HL-60 (cell line): ENCODE data around the gene ZFYVE19.

ENCODE experiments used
- DNase-seq, 2 experiments: peaks; one replicate each; pipeline ENCODE4 v3.0.0-alpha.2; 2010 to 2020; ENCODE audit warnings: low read depth in 1 of 2, low spot score in 1 of 2
- H3K27ac ChIP-seq: fragments of 250-450 bp; sonication (Bioruptor Pico); replicated peaks from 2 replicates; pipeline ENCODE4 v1.5.1; 2020; ENCODE audit warnings: mild to moderate bottlenecking, moderate library complexity
- H3K27me3 ChIP-seq: fragments of 250-450 bp; sonication (Bioruptor Pico); 2 replicates; pipeline ENCODE4 v1.5.1; 2021; ENCODE audit warnings: mild to moderate bottlenecking, moderate library complexity; ENCODE audit not compliant: insufficient read depth, poor library complexity, severe bottlenecking
- H3K4me3 ChIP-seq: replicated peaks from 2 replicates; pipeline ENCODE4 v1.5.1; 2011; ENCODE audit warnings: mild to moderate bottlenecking, control low read depth, low read length; ENCODE audit not compliant: insufficient read depth
- CTCF ChIP-seq: IDR thresholded peaks from one replicate; pipeline ENCODE4 v1.5.1; 2011; ENCODE audit warnings: low read length, control low read depth, inconsistent platforms; ENCODE audit not compliant: insufficient read depth
- GABPA ChIP-seq: IDR thresholded peaks from 2 replicates; pipeline ENCODE4 v1.6.1; 2012; ENCODE audit warnings: low read depth
- POLR2AphosphoS5 ChIP-seq: IDR thresholded peaks from 2 replicates; pipeline ENCODE4 v1.6.1; 2012; ENCODE audit warnings: low read depth
- REST ChIP-seq: IDR thresholded peaks from 2 replicates; pipeline ENCODE4 v1.6.1; 2012; ENCODE audit warnings: low read depth; ENCODE audit not compliant: insufficient replicate concordance
- SPI1 ChIP-seq: IDR thresholded peaks from 2 replicates; pipeline ENCODE4 v1.6.1; 2012; ENCODE audit warnings: low read depth, mild to moderate bottlenecking, borderline replicate concordance

ZFYVE19 gene

GRCh38 chr15:40854161-40854560, 47.3 kb downstream of the ZFYVE19 start:
- no peak overlapping the region for H3K4me3 ChIP-seq
- DNase-seq, result no peak
- H3K27me3 ChIP-seq, result no peaks in the 10 kb centered on the region
- no peak overlapping the region for H3K27ac ChIP-seq
- no peak for TF ChIP-seq REST
- no peak for TF ChIP-seq POLR2AphosphoS5
- TF ChIP-seq CTCF, result no peak
- TF ChIP-seq GABPA, result no peak
- no peak for TF ChIP-seq SPI1

- DNase-seq, result no peak
Observed at GRCh38 chr15:40855706-40856234, 48.9 kb downstream of the ZFYVE19 start.

More at GRCh38 chr15:40855706-40856234, 48.9 kb downstream of the ZFYVE19 start:
- no peak overlapping the region for H3K4me3 ChIP-seq
- H3K27ac ChIP-seq, result no peak overlapping the region
- no peaks in the 10 kb centered on the region for H3K27me3 ChIP-seq
- no peak for TF ChIP-seq REST
- no peak for TF ChIP-seq CTCF
- TF ChIP-seq GABPA, result no peak
- TF ChIP-seq POLR2AphosphoS5, result no peak
- no peak for TF ChIP-seq SPI1
